Karpas-422 (cell line): Measurements from ENCODE around the gene CPSF4L. TPM values are rescaled to one million over a fixed set of nuclear protein-coding genes. Genes with fewer than 3 reads are reported as not detected.

Experiments used
- DNase-seq: peaks from one replicate; pipeline ENCODE4 v3.0.0-alpha.2; 2015
- H2AFZ ChIP-seq: fragments of 200-600 bp; sonication (generic); 2 replicates; pipeline ENCODE4 v1.6.1; 2014; ENCODE audit warnings: antibody characterized with exemption, low read length, mixed read lengths
- H3K27ac ChIP-seq: fragments of 200-600 bp; sonication (generic); 2 replicates; pipeline ENCODE4 v1.5.1; 2014; ENCODE audit warnings: mild to moderate bottlenecking, low read length, moderate library complexity
- H3K27me3 ChIP-seq: fragments of 200-600 bp; sonication (generic); 2 replicates; pipeline ENCODE4 v1.6.1; 2014; ENCODE audit warnings: low read length, mixed read lengths
- H3K36me3 ChIP-seq: fragments of 200-600 bp; sonication (generic); 2 replicates; pipeline ENCODE4 v1.6.1; 2014; ENCODE audit warnings: low read length, mixed read lengths; ENCODE audit not compliant: insufficient read depth
- H3K4me1 ChIP-seq: fragments of 200-600 bp; sonication (generic); 2 replicates; pipeline ENCODE4 v1.6.1; 2014; ENCODE audit warnings: mild to moderate bottlenecking, low read length, mixed read lengths
- H3K4me2 ChIP-seq: fragments of 200-600 bp; sonication (generic); 2 replicates; pipeline ENCODE4 v1.6.1; 2014; ENCODE audit warnings: low read length, low read depth, mild to moderate bottlenecking; ENCODE audit not compliant: poor library complexity, severe bottlenecking
- H3K4me3 ChIP-seq: fragments of 200-600 bp; sonication (generic); 2 replicates; pipeline ENCODE4 v1.5.1; 2014; ENCODE audit warnings: mild to moderate bottlenecking, antibody characterized with exemption, low read length, mixed read lengths
- H3K79me2 ChIP-seq: fragments of 200-600 bp; sonication (generic); 2 replicates; pipeline ENCODE4 v1.6.1; 2014; ENCODE audit warnings: mild to moderate bottlenecking, low read length, mixed read lengths
- H3K9ac ChIP-seq: fragments of 200-600 bp; sonication (generic); 2 replicates; pipeline ENCODE4 v1.6.0; 2014; ENCODE audit warnings: low read length
- H3K9me2 ChIP-seq: fragments of 200-600 bp; sonication (generic), shearing (Covaris generic); replicated peaks from 2 replicates; pipeline ENCODE4 v1.6.0; 2014; ENCODE audit warnings: mild to moderate bottlenecking, low read length, moderate library complexity; ENCODE audit not compliant: insufficient read depth
- H3K9me3 ChIP-seq: fragments of 300-700, 200-600 bp; sonication (generic); 2 replicates; pipeline ENCODE4 v1.6.1; 2014; ENCODE audit warnings: low read length, mixed read lengths
- H4K20me1 ChIP-seq: fragments of 200-600 bp; sonication (generic); 2 replicates; pipeline ENCODE4 v1.6.1; 2014; ENCODE audit warnings: mild to moderate bottlenecking, antibody characterized with exemption, low read length, low read depth; ENCODE audit not compliant: insufficient read depth
- total RNA-seq: library from RNA; depleted of rRNA; stranded (reverse); fragments of >200 nt; shearing (Covaris generic); gene quantifications from 2 replicates; pipeline ENCODE4 v1.2.3, GENCODE V29; 2014; ENCODE audit warnings: low replicate concordance

CPSF4L gene
- total RNA-seq, 1 experiment from 2014 or later: not detected

GRCh38 chr17:73227379-73227778 lies 34.3 kb downstream of the CPSF4L start:
- DNase-seq: no peak
- Histone ChIP-seq H3K27me3 (no peaks in the 10 kb centered on the region), H4K20me1 (peaks cover 15% of the 10 kb centered on the region), H3K9me3 (no peaks in the 10 kb centered on the region), H3K9me2 (no peaks in the 10 kb centered on the region), H3K4me3 (no peak overlapping the region), H3K79me2 (peaks cover 90% of the 10 kb centered on the region), H3K4me1 (peaks cover 40% of the 10 kb centered on the region), H3K9ac (no peak overlapping the region), H3K36me3 (peaks cover 14% of the 10 kb centered on the region; the same call in 1 of the 2 replicates), H2AFZ (no peak overlapping the region), H3K27ac (peak overlapping the region; percentile 31), H3K4me2 (peak overlapping the region; percentile 43)

- H3K4me2 ChIP-seq: peak overlapping the region; percentile 43
Observed at GRCh38 chr17:73226556-73227172, 35.0 kb downstream of the CPSF4L start.

GRCh38 chr17:73224663-73225305 lies 36.9 kb downstream of the CPSF4L start:
- peaks cover 84% of the 10 kb centered on the region for H3K79me2 ChIP-seq
- peaks cover 27% of the 10 kb centered on the region for H3K4me1 ChIP-seq
- no peak overlapping the region for H3K4me2 ChIP-seq
- DNase-seq: no peak
- H2AFZ ChIP-seq: no peak overlapping the region
- no peaks in the 10 kb centered on the region for H3K9me2 ChIP-seq
- no peak overlapping the region for H3K9ac ChIP-seq
- peaks cover 6% of the 10 kb centered on the region; the same call in 1 of the 2 replicates for H4K20me1 ChIP-seq
- H3K9me3 ChIP-seq: no peaks in the 10 kb centered on the region
- no peak overlapping the region for H3K27ac ChIP-seq
- H3K27me3 ChIP-seq: no peaks in the 10 kb centered on the region
- peaks cover 18% of the 10 kb centered on the region; the same call in 1 of the 2 replicates for H3K36me3 ChIP-seq
- H3K4me3 ChIP-seq: no peak overlapping the region

More at GRCh38 chr17:73226556-73227172, 35.0 kb downstream of the CPSF4L start:
- no peak overlapping the region for H3K4me3 ChIP-seq
- no peak overlapping the region for H2AFZ ChIP-seq
- H3K27ac ChIP-seq: peak overlapping the region; percentile 31; the same call in 1 of the 2 replicates
- peaks cover 40% of the 10 kb centered on the region for H3K4me1 ChIP-seq
- H3K9me3 ChIP-seq: no peaks in the 10 kb centered on the region
- no peaks in the 10 kb centered on the region for H3K27me3 ChIP-seq
- peaks cover 89% of the 10 kb centered on the region for H3K79me2 ChIP-seq
- DNase-seq: no peak
- no peak overlapping the region for H3K9ac ChIP-seq
- peaks cover 15% of the 10 kb centered on the region for H4K20me1 ChIP-seq
- H3K9me2 ChIP-seq: no peaks in the 10 kb centered on the region
- H3K36me3 ChIP-seq: peaks cover 14% of the 10 kb centered on the region; the same call in 1 of the 2 replicates

GRCh38 chr17:73224237-73224636 lies 37.4 kb downstream of the CPSF4L start:
- no peak for DNase-seq
- Histone ChIP-seq H3K36me3 (peaks cover 18% of the 10 kb centered on the region; the same call in 1 of the 2 replicates), H3K4me3 (no peak overlapping the region), H3K9me3 (no peaks in the 10 kb centered on the region), H3K9me2 (no peaks in the 10 kb centered on the region), H3K79me2 (peaks cover 80% of the 10 kb centered on the region), H3K9ac (no peak overlapping the region), H3K27ac (no peak overlapping the region), H4K20me1 (peaks cover 6% of the 10 kb centered on the region; the same call in 1 of the 2 replicates), H2AFZ (no peak overlapping the region), H3K4me1 (peaks cover 24% of the 10 kb centered on the region), H3K27me3 (no peaks in the 10 kb centered on the region), H3K4me2 (no peak overlapping the region)

GRCh38 chr17:73223626-73224230 lies 38.0 kb downstream of the CPSF4L start:
- Histone ChIP-seq H3K79me2 (peaks cover 78% of the 10 kb centered on the region), H4K20me1 (peaks cover 6% of the 10 kb centered on the region; the same call in 1 of the 2 replicates), H3K9me2 (no peaks in the 10 kb centered on the region)

GRCh38 chr17:73215447-73215846 lies 46.2 kb downstream of the CPSF4L start:
- no peaks in the 10 kb centered on the region for H3K4me1 ChIP-seq
- DNase-seq: no peak
- no peak overlapping the region for H3K4me3 ChIP-seq
- no peak overlapping the region for H3K4me2 ChIP-seq
- no peaks in the 10 kb centered on the region for H3K27me3 ChIP-seq
- peaks cover 67% of the 10 kb centered on the region for H3K79me2 ChIP-seq
- no peak overlapping the region for H2AFZ ChIP-seq
- no peak overlapping the region for H3K9ac ChIP-seq
- H3K27ac ChIP-seq: no peak overlapping the region
- peaks cover 15% of the 10 kb centered on the region for H3K36me3 ChIP-seq
- no peaks in the 10 kb centered on the region for H3K9me2 ChIP-seq
- no peaks in the 10 kb centered on the region for H3K9me3 ChIP-seq
- H4K20me1 ChIP-seq: no peaks in the 10 kb centered on the region

More at GRCh38 chr17:73223626-73224230, 38.0 kb downstream of the CPSF4L start:
- Histone ChIP-seq H3K9me3 (no peaks in the 10 kb centered on the region), H3K4me1 (peaks cover 19% of the 10 kb centered on the region), H3K27me3 (no peaks in the 10 kb centered on the region), H3K4me3 (no peak overlapping the region), H3K36me3 (peaks cover 18% of the 10 kb centered on the region; the same call in 1 of the 2 replicates), H3K27ac (no peak overlapping the region), H3K4me2 (no peak overlapping the region), H3K9ac (no peak overlapping the region), H2AFZ (no peak overlapping the region)
- DNase-seq: no peak

GRCh38 chr17:73214851-73215250 lies 46.8 kb downstream of the CPSF4L start:
- Histone ChIP-seq H3K4me3 (no peak overlapping the region), H3K27me3 (no peaks in the 10 kb centered on the region), H3K79me2 (peaks cover 67% of the 10 kb centered on the region), H3K4me1 (no peaks in the 10 kb centered on the region), H3K27ac (no peak overlapping the region), H4K20me1 (no peaks in the 10 kb centered on the region), H3K9ac (no peak overlapping the region), H3K36me3 (peaks cover 19% of the 10 kb centered on the region), H2AFZ (no peak overlapping the region), H3K4me2 (no peak overlapping the region), H3K9me3 (no peaks in the 10 kb centered on the region), H3K9me2 (no peaks in the 10 kb centered on the region)
- DNase-seq: no peak

GRCh38 chr17:73214008-73214407 lies 47.7 kb downstream of the CPSF4L start:
- Histone ChIP-seq H2AFZ (no peak overlapping the region), H4K20me1 (no peaks in the 10 kb centered on the region), H3K9ac (no peak overlapping the region), H3K36me3 (peaks cover 27% of the 10 kb centered on the region), H3K4me1 (no peaks in the 10 kb centered on the region), H3K27ac (no peak overlapping the region), H3K27me3 (no peaks in the 10 kb centered on the region), H3K9me3 (no peaks in the 10 kb centered on the region), H3K79me2 (peaks cover 64% of the 10 kb centered on the region), H3K4me3 (no peak overlapping the region), H3K4me2 (no peak overlapping the region), H3K9me2 (no peaks in the 10 kb centered on the region)
- DNase-seq: no peak
